ENCODE results near the gene SLC41A3. TPM values are rescaled to one million over a fixed set of nuclear protein-coding genes. Genes with fewer than 3 reads are reported as not detected.

Gene SLC41A3
- total RNA-seq = 51.5 and 56.3 TPM in 2 replicates

DNA sequence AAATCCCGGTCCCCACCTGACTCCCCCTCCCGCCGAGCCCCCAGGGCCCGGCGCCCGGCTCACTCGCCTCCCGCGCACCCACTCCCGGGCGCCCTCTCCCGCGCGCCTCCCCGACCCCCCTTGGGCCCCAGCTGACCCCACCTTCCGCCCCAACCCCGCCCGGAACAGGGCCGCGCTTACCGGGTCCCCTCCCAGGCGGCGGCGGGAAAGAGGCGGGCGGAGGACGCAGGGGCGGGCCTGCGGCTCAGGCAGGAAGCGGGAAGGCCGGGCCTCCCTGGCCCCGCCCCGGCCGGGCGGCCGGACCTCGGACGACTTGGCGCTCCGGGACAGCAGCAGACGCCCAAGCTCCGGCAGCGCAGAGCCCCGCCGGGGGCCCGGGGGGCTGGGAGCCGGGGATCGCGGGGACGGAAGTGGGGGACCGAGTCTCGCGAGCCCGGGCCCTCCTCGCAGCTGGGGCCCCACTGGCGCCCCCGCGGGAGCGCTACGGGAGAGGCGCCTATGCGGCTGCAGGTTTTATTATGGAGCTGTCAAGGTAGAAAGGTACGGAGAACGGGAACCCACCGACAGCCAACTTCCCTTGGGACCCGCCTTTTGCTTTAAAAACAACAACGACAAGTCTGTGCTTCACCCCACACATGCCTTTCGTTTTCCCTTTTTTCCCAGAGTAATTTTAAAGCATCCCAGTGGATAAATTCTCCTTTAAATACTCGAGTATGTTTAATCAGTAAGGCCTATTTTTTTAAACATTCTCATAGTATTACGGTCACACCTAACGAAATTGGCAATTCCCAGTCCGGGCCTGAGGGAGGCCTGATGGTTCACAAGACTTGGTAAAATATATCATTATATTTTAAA lies at the start of gene SLC41A3:
Gene SLC41A3, minus strand, starts transcription at position 212 of the 855 bp plus-strand sequence. CDS start 15,905 bp downstream, outside the sequence.

GRCh38 chr3:125968701-125969592 lies 115.0 kb downstream of the SLC41A3 start, which contains the start of gene ROPN1B:
TSS of gene ROPN1B (plus strand) at chr3:125969178. CDS start at chr3:125972055, 2,877 bp downstream.

Small RNAs within 50 kb of the gene (small RNA-seq; reads per million reads assigned to genes)
- gene AC092903.1 = not detected

Other genes with a start within 250 kb of the SLC41A3 start
- gene ROPN1B, start 114.9 kb downstream of the SLC41A3 start, total RNA-seq = 0.11 and 0.39 TPM in 2 replicates
- gene ALDH1L1, start 96.5 kb upstream of the SLC41A3 start, total RNA-seq = under 0.01 TPM in 2 replicates

Data from articular chondrocyte of knee joint (primary cell).